Sigmoid colon (tissue), 4 donors: ENCODE results near the gene PLCD3.

Source experiments
- EP300 ChIP-seq, 4 donors: sonication (generic); formaldehyde crosslinking; IDR thresholded peaks; one replicate each; pipeline ENCODE4 v1.6.1; 2017; ENCODE audit warnings: antibody characterized with exemption in 4 of 4
- POLR2A ChIP-seq, 2 donors: fragments of 450-650 bp; IDR thresholded peaks; one replicate each; pipeline ENCODE4 v1.6.1; 2016; ENCODE audit warnings: antibody characterized with exemption in 2 of 2, mild to moderate bottlenecking in 2 of 2, moderate library complexity in 2 of 2
- POLR2AphosphoS5 ChIP-seq, 4 donors: sonication (generic); formaldehyde crosslinking; IDR thresholded peaks; one replicate each; pipeline ENCODE4 v1.6.1; 2017; ENCODE audit warnings: antibody characterized with exemption in 4 of 4
- TF ChIP-seq, protein P1 (sequence below), 4 experiments: fragments of 450-650 bp in 3 of 4; fragments of 200-600 bp in 1 of 4; IDR thresholded peaks; one replicate each; pipeline ENCODE4 v1.5.1; 2016 to 2019; ENCODE audit warnings: antibody characterized with exemption in 4 of 4, mild to moderate bottlenecking in 3 of 4, moderate library complexity in 2 of 4

DNA sequence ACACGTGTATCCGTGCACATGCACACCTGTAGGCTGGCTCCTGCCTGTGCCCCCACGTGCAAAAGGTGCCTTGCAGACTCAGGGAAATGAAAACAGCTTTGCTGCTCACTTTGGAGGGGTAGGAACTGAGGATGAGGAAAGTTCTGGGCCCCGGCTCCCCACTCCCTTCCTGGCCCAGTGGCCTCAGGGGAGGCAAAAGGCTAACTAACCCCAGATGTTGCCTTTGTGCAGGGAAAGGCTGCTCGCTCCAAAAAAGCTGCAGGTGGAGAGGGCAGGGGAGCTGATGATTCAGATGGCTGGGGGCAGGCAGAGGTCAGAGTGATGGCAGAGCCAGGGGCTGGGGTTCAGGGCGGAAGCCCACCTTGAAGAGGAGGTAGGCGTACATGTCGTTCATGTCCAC, 12.4 kb downstream of the PLCD3 start:
- TF ChIP-seq POLR2A (IDR thresholded peaks at IDR 0.05) (no peak), EP300 (IDR thresholded peaks at IDR 0.05) (no peak), POLR2AphosphoS5 (IDR thresholded peaks at IDR 0.05) (no peak)
- TF ChIP-seq, protein P1, sequence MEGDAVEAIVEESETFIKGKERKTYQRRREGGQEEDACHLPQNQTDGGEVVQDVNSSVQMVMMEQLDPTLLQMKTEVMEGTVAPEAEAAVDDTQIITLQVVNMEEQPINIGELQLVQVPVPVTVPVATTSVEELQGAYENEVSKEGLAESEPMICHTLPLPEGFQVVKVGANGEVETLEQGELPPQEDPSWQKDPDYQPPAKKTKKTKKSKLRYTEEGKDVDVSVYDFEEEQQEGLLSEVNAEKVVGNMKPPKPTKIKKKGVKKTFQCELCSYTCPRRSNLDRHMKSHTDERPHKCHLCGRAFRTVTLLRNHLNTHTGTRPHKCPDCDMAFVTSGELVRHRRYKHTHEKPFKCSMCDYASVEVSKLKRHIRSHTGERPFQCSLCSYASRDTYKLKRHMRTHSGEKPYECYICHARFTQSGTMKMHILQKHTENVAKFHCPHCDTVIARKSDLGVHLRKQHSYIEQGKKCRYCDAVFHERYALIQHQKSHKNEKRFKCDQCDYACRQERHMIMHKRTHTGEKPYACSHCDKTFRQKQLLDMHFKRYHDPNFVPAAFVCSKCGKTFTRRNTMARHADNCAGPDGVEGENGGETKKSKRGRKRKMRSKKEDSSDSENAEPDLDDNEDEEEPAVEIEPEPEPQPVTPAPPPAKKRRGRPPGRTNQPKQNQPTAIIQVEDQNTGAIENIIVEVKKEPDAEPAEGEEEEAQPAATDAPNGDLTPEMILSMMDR (IDR thresholded peaks at IDR 0.05), result no peak
